Measurements from ENCODE around the gene STKLD1.

DNA sequence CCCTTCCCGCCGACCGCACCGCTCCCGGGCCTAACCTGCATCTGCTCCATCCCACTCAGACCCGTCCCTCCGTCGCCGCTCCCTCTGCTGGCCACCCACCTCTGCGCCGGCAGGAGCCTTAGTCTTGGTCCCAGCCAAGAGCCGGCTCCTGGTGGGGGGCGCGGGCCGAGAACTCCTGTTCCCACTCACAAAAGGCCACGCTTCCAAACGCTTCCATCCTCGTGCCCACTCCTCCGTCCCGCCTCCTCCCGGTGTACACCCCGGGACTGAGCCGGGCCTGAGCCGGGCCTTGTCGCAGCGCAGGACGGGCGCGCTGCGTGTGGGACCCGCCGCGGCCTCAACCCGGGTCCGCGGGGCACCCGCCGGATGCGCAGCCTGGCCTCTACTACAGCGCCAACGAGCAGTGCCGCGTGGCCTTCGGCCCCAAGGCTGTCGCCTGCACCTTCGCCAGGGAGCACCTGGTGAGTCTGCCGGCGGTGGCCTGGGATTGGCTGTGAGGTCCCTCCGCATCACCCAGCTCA lies 53.5 kb downstream of the STKLD1 start:
- TF ChIP-seq, protein P1, sequence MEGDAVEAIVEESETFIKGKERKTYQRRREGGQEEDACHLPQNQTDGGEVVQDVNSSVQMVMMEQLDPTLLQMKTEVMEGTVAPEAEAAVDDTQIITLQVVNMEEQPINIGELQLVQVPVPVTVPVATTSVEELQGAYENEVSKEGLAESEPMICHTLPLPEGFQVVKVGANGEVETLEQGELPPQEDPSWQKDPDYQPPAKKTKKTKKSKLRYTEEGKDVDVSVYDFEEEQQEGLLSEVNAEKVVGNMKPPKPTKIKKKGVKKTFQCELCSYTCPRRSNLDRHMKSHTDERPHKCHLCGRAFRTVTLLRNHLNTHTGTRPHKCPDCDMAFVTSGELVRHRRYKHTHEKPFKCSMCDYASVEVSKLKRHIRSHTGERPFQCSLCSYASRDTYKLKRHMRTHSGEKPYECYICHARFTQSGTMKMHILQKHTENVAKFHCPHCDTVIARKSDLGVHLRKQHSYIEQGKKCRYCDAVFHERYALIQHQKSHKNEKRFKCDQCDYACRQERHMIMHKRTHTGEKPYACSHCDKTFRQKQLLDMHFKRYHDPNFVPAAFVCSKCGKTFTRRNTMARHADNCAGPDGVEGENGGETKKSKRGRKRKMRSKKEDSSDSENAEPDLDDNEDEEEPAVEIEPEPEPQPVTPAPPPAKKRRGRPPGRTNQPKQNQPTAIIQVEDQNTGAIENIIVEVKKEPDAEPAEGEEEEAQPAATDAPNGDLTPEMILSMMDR (conservative IDR thresholded peaks at IDR 0.05): no peak
- no peak for TF ChIP-seq EZH2 (IDR thresholded peaks at IDR 0.05; ENCODE audit: low read depth)

All from PC-9 (cell line).